Fibroblast of gingiva (primary cell): ENCODE data around the gene COQ8B.

ENCODE experiments used
- DNase-seq: peaks from one replicate; pipeline ENCODE4 v3.0.0-alpha.2; 2011; ENCODE audit warnings: low read depth

COQ8B gene

GRCh38 chr19:40717880-40718773, 1.4 kb upstream of the COQ8B start:
- DNase-seq: no peak

- no peak for DNase-seq
Measured at GRCh38 chr19:40717325-40717879, 716 bp upstream of the COQ8B start.

GRCh38 chr19:40716031-40716481, 630 bp downstream of the COQ8B start:
- DNase-seq: no peak

- DNase-seq: peak; percentile 90
Measured at GRCh38 chr19:40714441-40715299, 2.0 kb downstream of the COQ8B start.

GRCh38 chr19:40713939-40714338, 2.7 kb downstream of the COQ8B start:
- DNase-seq: no peak

GRCh38 chr19:40709817-40710216, 6.9 kb downstream of the COQ8B start:
- DNase-seq: no peak

- DNase-seq: no peak
Measured at GRCh38 chr19:40707615-40708014, 9.1 kb downstream of the COQ8B start.

- DNase-seq: no peak
Measured at GRCh38 chr19:40705950-40706619, 10.6 kb downstream of the COQ8B start.

- no peak for DNase-seq
Measured at GRCh38 chr19:40705362-40705651, 11.4 kb downstream of the COQ8B start.

GRCh38 chr19:40704491-40705361, 12.0 kb downstream of the COQ8B start:
- no peak for DNase-seq

GRCh38 chr19:40703029-40703755, 13.5 kb downstream of the COQ8B start:
- DNase-seq: no peak

GRCh38 chr19:40702337-40703012, 14.2 kb downstream of the COQ8B start:
- DNase-seq: no peak

GRCh38 chr19:40701758-40702157, 14.9 kb downstream of the COQ8B start:
- no peak for DNase-seq

- no peak for DNase-seq
Measured at GRCh38 chr19:40700083-40700482, 16.6 kb downstream of the COQ8B start.

GRCh38 chr19:40697007-40697406, 19.7 kb downstream of the COQ8B start:
- DNase-seq: no peak

- DNase-seq: no peak
Measured at GRCh38 chr19:40695881-40696280, 20.8 kb downstream of the COQ8B start.

- no peak for DNase-seq
Measured at GRCh38 chr19:40693896-40694295, 22.8 kb downstream of the COQ8B start.

- no peak for DNase-seq
Measured at GRCh38 chr19:40693150-40693788, 23.4 kb downstream of the COQ8B start.

- no peak for DNase-seq
Measured at GRCh38 chr19:40692212-40692551, 24.5 kb downstream of the COQ8B start.
